AG08396 (cell line): ENCODE measurements around the gene PDCD1.
"Not testable (repeated sequence)": the region's sequence is repeated elsewhere in the genome, so short reads cannot be mapped to it uniquely, and the experiment has no call there.

Experiments used
- DNase-seq: peaks from one replicate; pipeline ENCODE4 v3.0.0; 2012; ENCODE audit warnings: low spot score, mixed read lengths

Gene PDCD1

GRCh38 chr2:241800198-241800903, 58.3 kb downstream of the PDCD1 start:
- not testable (repeated sequence) for DNase-seq
